Sigmoid colon (tissue), 4 donors: ENCODE data around the gene NRP1.
"Not testable (repeated sequence)": the region's sequence is repeated elsewhere in the genome, so short reads cannot be mapped to it uniquely, and the experiment has no call there.

Source experiments
- CTCF ChIP-seq, 4 experiments: fragments of 450-650 bp in 3 of 4; fragments of 200-600 bp in 1 of 4; IDR thresholded peaks; one replicate each; pipeline ENCODE4 v1.5.1; 2016 to 2019; ENCODE audit warnings: antibody characterized with exemption in 4 of 4, mild to moderate bottlenecking in 3 of 4, moderate library complexity in 2 of 4
- POLR2AphosphoS5 ChIP-seq, 4 donors: sonication (generic); formaldehyde crosslinking; IDR thresholded peaks; one replicate each; pipeline ENCODE4 v1.6.1; 2017; ENCODE audit warnings: antibody characterized with exemption in 4 of 4

GRCh38 chr10:33300544-33300943 lies 33.9 kb downstream of the NRP1 start:
- TF ChIP-seq POLR2AphosphoS5, CTCF (IDR thresholded peaks at IDR 0.05): not testable (repeated sequence)
